SJCRH30 (cell line): ENCODE measurements around the gene ARHGEF16. TPM values are rescaled to one million over a fixed set of nuclear protein-coding genes. Genes with fewer than 3 reads are reported as not detected.

Experiments used
- DNase-seq, 2 experiments: peaks; one replicate each; pipeline ENCODE4 v3.0.0-alpha.2; 2015 to 2020
- H3K27ac ChIP-seq: fragments of 250-450 bp; sonication (Bioruptor Pico); 2 replicates; pipeline ENCODE4 v1.5.1; 2020; ENCODE audit warnings: mild to moderate bottlenecking, moderate library complexity
- H3K27me3 ChIP-seq: fragments of 250-450 bp; sonication (Bioruptor Pico); 2 replicates; pipeline ENCODE4 v1.5.1; 2020; ENCODE audit warnings: mild to moderate bottlenecking, moderate library complexity
- H3K36me3 ChIP-seq: fragments of 250-450 bp; sonication (Bioruptor Pico); 2 replicates; pipeline ENCODE4 v1.5.1; 2020; ENCODE audit warnings: mild to moderate bottlenecking, moderate library complexity
- H3K4me1 ChIP-seq: fragments of 250-450 bp; sonication (Bioruptor Pico); 2 replicates; pipeline ENCODE4 v1.5.1; 2020; ENCODE audit warnings: mild to moderate bottlenecking, moderate library complexity
- H3K4me3 ChIP-seq: fragments of 250-450 bp; sonication (Bioruptor Pico); 2 replicates; pipeline ENCODE4 v1.5.1; 2020; ENCODE audit warnings: mild to moderate bottlenecking, moderate library complexity
- H3K9me3 ChIP-seq: fragments of 250-450 bp; sonication (Bioruptor Pico); replicated peaks from 2 replicates; pipeline ENCODE4 v1.5.1; 2020; ENCODE audit warnings: mild to moderate bottlenecking, moderate library complexity
- total RNA-seq: library from RNA; depleted of rRNA; stranded (reverse); fragments of >200 nt; shearing (Covaris generic); gene quantifications from 2 replicates; pipeline ENCODE4 v1.2.3, GENCODE V29; 2014

ARHGEF16 gene
- total RNA-seq, 1 experiment from 2014 or later = 0.57 TPM

- no peaks in the 10 kb centered on the region for H3K36me3 ChIP-seq
- DNase-seq = no peak
- H3K9me3 ChIP-seq = no peaks in the 10 kb centered on the region
- no peak overlapping the region for H3K27ac ChIP-seq
- peaks cover 22% of the 10 kb centered on the region for H3K4me1 ChIP-seq
- peaks cover 19% of the 10 kb centered on the region; the same call in 1 of the 2 replicates for H3K27me3 ChIP-seq
- no peak overlapping the region for H3K4me3 ChIP-seq
Observed at GRCh38 chr1:3470650-3471355, 16.3 kb downstream of the ARHGEF16 start.

- Histone ChIP-seq H3K4me1 (peaks cover 22% of the 10 kb centered on the region), H3K36me3 (no peaks in the 10 kb centered on the region), H3K27ac (no peak overlapping the region), H3K9me3 (no peaks in the 10 kb centered on the region), H3K27me3 (peaks cover 17% of the 10 kb centered on the region; the same call in 1 of the 2 replicates), H3K4me3 (no peak overlapping the region)
- DNase-seq = peak; percentile 70 to 75
Observed at GRCh38 chr1:3471356-3472087, 17.1 kb downstream of the ARHGEF16 start.

GRCh38 chr1:3472088-3472850 lies 17.8 kb downstream of the ARHGEF16 start:
- Histone ChIP-seq H3K4me3 (no peak overlapping the region), H3K9me3 (no peaks in the 10 kb centered on the region), H3K36me3 (no peaks in the 10 kb centered on the region), H3K27me3 (peaks cover 10% of the 10 kb centered on the region; the same call in 1 of the 2 replicates), H3K4me1 (peaks cover 22% of the 10 kb centered on the region), H3K27ac (no peak overlapping the region)
- DNase-seq = no peak

- no peaks in the 10 kb centered on the region for H3K36me3 ChIP-seq
- H3K27me3 ChIP-seq = peaks cover 4% of the 10 kb centered on the region; the same call in 1 of the 2 replicates
- H3K9me3 ChIP-seq = no peaks in the 10 kb centered on the region
- H3K4me1 ChIP-seq = peaks cover 22% of the 10 kb centered on the region
- no peak overlapping the region for H3K4me3 ChIP-seq
- no peak overlapping the region for H3K27ac ChIP-seq
- DNase-seq = no peak
Observed at GRCh38 chr1:3472906-3473305, 18.4 kb downstream of the ARHGEF16 start.

GRCh38 chr1:3473381-3473844 lies 18.9 kb downstream of the ARHGEF16 start:
- H3K36me3 ChIP-seq = no peaks in the 10 kb centered on the region
- H3K4me1 ChIP-seq = peaks cover 22% of the 10 kb centered on the region
- H3K27ac ChIP-seq = no peak overlapping the region
- no peak overlapping the region for H3K4me3 ChIP-seq
- no peaks in the 10 kb centered on the region for H3K27me3 ChIP-seq
- no peaks in the 10 kb centered on the region for H3K9me3 ChIP-seq
- peak; percentile 69 to 72 for DNase-seq

- Histone ChIP-seq H3K36me3 (no peaks in the 10 kb centered on the region), H3K4me1 (peaks cover 22% of the 10 kb centered on the region), H3K27me3 (no peaks in the 10 kb centered on the region)
Observed at GRCh38 chr1:3474016-3474415, 19.6 kb downstream of the ARHGEF16 start.

GRCh38 chr1:3474421-3474820 lies 20.0 kb downstream of the ARHGEF16 start:
- H3K4me3 ChIP-seq = no peak overlapping the region
- H3K4me1 ChIP-seq = peaks cover 22% of the 10 kb centered on the region
- H3K27me3 ChIP-seq = no peaks in the 10 kb centered on the region
- no peaks in the 10 kb centered on the region for H3K36me3 ChIP-seq
- no peak overlapping the region for H3K27ac ChIP-seq
- no peaks in the 10 kb centered on the region for H3K9me3 ChIP-seq
- DNase-seq = no peak

More at GRCh38 chr1:3474016-3474415, 19.6 kb downstream of the ARHGEF16 start:
- no peak overlapping the region for H3K27ac ChIP-seq
- H3K4me3 ChIP-seq = no peak overlapping the region
- no peaks in the 10 kb centered on the region for H3K9me3 ChIP-seq
- DNase-seq = no peak

- no peak overlapping the region for H3K4me3 ChIP-seq
- peaks cover 21% of the 10 kb centered on the region for H3K4me1 ChIP-seq
- no peaks in the 10 kb centered on the region; the same call in none of the 2 replicates for H3K27me3 ChIP-seq
- H3K36me3 ChIP-seq = no peaks in the 10 kb centered on the region
- H3K27ac ChIP-seq = no peak overlapping the region
- H3K9me3 ChIP-seq = no peaks in the 10 kb centered on the region
- no peak for DNase-seq
Observed at GRCh38 chr1:3475839-3476573, 21.5 kb downstream of the ARHGEF16 start.

- H3K4me3 ChIP-seq = no peak overlapping the region
- H3K27me3 ChIP-seq = peaks cover 6% of the 10 kb centered on the region
- no peak overlapping the region for H3K27ac ChIP-seq
- H3K4me1 ChIP-seq = peaks cover 15% of the 10 kb centered on the region; the same call in 1 of the 2 replicates
- DNase-seq = no peak
- no peaks in the 10 kb centered on the region for H3K36me3 ChIP-seq
- no peaks in the 10 kb centered on the region for H3K9me3 ChIP-seq
Observed at GRCh38 chr1:3476666-3477065, 22.2 kb downstream of the ARHGEF16 start.

GRCh38 chr1:3477241-3477995 lies 23.0 kb downstream of the ARHGEF16 start:
- Histone ChIP-seq H3K4me1 (peaks cover 11% of the 10 kb centered on the region; the same call in 1 of the 2 replicates), H3K4me3 (no peak overlapping the region), H3K36me3 (no peaks in the 10 kb centered on the region), H3K27ac (no peak overlapping the region), H3K9me3 (no peaks in the 10 kb centered on the region), H3K27me3 (peaks cover 9% of the 10 kb centered on the region)
- no peak for DNase-seq

- H3K27me3 ChIP-seq = peaks cover 9% of the 10 kb centered on the region
- H3K9me3 ChIP-seq = no peaks in the 10 kb centered on the region
- H3K27ac ChIP-seq = no peak overlapping the region
- no peaks in the 10 kb centered on the region for H3K36me3 ChIP-seq
- H3K4me1 ChIP-seq = peaks cover 8% of the 10 kb centered on the region; the same call in 1 of the 2 replicates
- H3K4me3 ChIP-seq = no peak overlapping the region
- DNase-seq = no peak
Observed at GRCh38 chr1:3478187-3478586, 23.7 kb downstream of the ARHGEF16 start.

- Histone ChIP-seq H3K27ac (no peak overlapping the region), H3K4me3 (no peak overlapping the region), H3K36me3 (no peaks in the 10 kb centered on the region), H3K4me1 (no peaks in the 10 kb centered on the region), H3K27me3 (peaks cover 17% of the 10 kb centered on the region), H3K9me3 (no peaks in the 10 kb centered on the region)
- DNase-seq = no peak
Observed at GRCh38 chr1:3479511-3480368, 25.3 kb downstream of the ARHGEF16 start.

GRCh38 chr1:3480369-3480719 lies 25.9 kb downstream of the ARHGEF16 start:
- Histone ChIP-seq H3K4me3 (no peak overlapping the region), H3K36me3 (no peaks in the 10 kb centered on the region), H3K4me1 (no peaks in the 10 kb centered on the region), H3K9me3 (no peaks in the 10 kb centered on the region), H3K27ac (no peak overlapping the region), H3K27me3 (peaks cover 23% of the 10 kb centered on the region)
- no peak for DNase-seq
